NCI-H460 (cell line): ENCODE data around the gene OTOP2. TPM values are rescaled to one million over a fixed set of nuclear protein-coding genes. Genes with fewer than 3 reads are reported as not detected.

Experiments
- DNase-seq: peaks from one replicate; pipeline ENCODE4 v3.0.0-alpha.2; 2016; ENCODE audit warnings: low read depth; ENCODE audit errors: extremely low read depth
- total RNA-seq: library from RNA; depleted of rRNA; stranded (reverse); fragments of >200 nt; shearing (Covaris generic); gene quantifications from 2 replicates; pipeline ENCODE4 v1.2.3, GENCODE V29; 2014

The OTOP2 gene
- total RNA-seq, 1 experiment from 2014 or later = not detected

DNA sequence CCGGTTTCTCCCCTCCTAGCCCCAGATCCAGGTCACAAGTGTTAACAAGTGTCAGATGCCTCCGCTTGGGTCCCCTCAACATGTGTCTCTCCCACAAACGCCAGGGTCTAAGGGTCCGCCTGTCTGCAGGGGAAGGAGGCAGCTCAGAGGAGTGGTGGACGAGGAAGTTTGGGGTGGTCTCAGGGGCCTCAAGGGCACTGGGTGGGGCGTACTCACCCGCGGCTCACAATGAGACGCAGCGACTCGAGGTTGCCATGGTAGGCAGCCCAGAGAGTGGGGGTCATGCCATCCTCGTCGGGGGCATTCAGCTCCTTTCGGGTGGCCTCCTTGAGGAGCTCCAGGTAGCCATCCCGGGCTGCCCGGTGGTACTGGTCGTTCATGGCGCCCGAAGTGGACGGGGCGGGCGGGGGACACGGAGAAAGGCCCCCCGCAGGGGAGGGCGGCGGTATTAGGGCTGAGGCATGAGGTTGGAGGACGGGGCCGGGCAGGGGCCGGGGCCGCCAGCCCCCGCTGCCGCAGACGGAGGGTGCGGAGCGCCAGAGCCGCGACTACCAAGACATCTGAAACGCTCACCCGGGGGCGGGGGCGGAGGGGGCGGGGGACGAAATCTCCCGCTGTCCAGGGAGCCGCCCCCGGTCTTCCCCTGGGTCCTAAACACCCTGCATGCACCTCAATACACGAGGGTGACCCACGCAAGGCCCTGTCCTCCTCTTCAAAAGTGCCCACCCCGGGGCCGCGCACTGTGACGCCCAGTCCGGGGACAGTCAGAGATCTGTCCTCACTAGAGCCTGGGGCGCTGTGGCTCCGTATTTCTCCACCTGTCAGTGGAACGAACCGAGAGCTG, 1.2 kb upstream of the OTOP2 start, which contains the start of gene USH1G:
TSS of gene USH1G (minus strand) at position 562 of the 844 bp plus-strand sequence. CDS start at position 380, 182 bp downstream.
- no peak for DNase-seq

GRCh38 chr17:74923538-74924249, 379 bp upstream of the OTOP2 start:
- DNase-seq = peak; percentile 43

DNA sequence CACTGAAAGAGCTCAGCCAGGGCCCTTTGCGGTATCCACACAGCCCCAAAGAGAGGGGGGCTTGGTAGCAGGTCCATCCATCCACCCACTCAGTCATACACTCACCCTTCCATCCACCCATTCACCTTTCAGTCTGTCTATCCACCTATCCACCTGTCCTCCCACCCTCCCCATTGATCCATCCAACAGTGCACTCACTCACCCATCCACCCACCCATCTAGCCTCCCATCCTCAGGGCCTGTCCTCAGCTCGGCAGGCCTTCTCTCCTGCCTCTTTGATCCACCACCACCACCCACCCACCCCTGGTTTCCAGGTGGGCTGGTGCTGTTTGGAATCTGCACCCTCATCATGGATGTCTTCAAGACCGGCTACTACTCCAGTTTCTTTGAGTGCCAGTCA, 1.2 kb downstream of the OTOP2 start:
- DNase-seq = no peak

DNA sequence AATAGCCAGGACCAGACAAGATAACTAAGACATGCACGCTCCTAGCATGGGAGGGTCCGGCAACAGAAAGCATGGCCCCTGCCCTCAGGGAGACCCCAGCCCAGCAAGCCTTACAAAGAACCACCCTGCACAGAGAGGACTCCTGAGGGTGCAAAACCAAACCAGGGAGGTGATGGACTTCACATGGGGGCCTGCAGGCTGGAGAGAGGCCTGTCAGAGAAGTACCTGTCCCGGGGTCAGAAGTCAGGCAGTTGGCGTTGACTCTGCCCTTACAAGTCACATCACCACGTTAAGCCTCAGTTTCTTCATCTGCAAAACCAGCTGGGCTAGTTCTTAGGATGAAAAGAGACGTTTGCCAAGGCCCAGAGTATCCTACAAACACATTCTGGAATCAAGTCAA, 4.7 kb downstream of the OTOP2 start:
- DNase-seq = no peak

DNA sequence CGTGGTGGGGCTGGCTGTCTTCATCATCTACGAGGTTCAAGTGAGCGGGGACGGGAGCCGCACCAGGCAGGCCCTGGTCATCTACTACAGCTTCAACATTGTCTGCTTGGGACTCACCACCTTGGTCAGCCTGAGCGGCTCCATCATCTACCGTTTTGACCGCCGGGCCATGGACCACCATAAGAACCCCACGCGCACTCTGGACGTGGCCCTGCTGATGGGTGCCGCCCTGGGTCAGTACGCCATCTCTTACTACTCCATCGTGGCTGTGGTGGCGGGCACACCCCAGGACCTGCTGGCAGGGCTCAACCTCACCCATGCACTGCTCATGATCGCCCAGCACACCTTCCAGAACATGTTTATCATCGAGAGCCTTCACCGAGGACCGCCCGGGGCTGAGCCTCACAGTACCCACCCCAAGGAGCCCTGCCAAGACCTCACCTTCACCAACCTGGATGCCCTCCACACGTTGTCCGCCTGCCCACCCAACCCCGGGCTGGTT, 6.5 kb downstream of the OTOP2 start:
- DNase-seq = no peak

DNA sequence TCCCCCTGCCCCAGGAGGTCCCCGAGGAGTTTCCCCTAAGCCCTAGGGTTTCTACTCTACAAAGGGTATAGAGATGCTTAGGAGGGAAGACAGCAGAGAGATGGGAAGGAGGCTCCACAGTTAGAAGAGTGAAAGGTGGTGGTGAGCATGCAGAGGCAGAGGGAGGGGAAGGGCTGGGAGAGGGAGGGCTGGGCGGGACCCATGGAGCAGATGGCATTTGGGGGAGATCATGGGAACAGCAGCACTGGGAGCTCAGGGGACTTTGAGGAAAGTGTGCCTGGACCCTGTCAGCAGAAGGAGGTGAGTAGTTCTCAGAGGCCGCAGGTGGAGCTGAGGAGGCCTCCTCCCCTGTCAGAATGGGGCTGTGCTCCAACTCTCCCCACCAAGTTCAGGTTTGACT, 11.0 kb downstream of the OTOP2 start:
- no peak for DNase-seq

- no peak for DNase-seq
These were observed 11.8 kb downstream of the OTOP2 start, which contains the start of gene OTOP3 for GRCh38 chr17:74935585-74936469. Gene OTOP3, plus strand, starts transcription at chr17:74935898. Its CDS starts 24 bp downstream, at chr17:74935922.

GRCh38 chr17:74936470-74936799, 12.4 kb downstream of the OTOP2 start:
- DNase-seq = no peak

DNA sequence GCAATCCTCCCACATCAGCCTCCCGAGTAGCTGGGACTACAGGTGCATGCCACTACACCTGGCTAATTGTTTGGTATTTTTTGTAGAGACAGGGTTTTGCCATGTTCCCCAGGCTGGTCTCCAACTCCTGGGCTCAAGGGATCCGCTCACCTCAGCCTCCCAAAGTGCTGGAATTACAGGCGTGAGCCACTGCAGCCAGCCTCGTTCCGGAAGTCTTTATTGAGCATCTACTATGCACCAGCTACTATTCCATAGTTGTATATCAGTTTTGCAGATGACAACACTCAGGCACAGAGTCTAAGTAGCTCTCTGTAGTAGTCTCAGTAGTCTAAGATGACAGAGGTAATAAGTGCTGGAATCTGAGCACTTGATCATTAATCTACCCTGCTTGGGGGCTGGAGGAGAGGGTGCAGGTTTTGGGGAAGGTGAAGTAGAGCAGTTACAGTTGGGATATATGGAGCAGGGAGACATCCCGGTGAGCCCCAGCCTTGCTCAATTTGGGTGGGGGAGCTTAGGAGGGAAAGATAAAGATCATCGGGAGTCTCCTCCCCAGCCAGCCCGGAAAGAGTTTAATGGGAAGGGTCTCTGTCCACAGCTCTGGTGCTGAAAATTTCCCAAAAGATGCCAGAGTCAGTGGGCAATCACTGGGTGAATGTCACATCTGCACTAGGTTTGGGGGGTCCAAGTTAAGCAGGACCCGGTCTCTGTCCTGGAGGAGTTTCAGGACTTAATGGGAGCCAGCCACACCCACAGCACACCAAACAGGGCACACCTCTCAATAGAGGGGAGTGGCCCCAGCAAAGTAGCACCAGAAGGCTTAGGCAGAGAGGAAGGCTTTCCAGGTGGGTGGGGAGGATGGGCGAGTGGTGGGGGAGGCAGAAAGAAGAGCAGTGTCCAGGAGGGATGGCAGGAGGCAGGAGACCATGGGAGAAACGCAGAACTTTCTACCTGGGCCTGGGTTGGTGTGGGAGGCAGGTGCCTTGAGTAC, 13.3 kb downstream of the OTOP2 start:
- DNase-seq = no peak

DNA sequence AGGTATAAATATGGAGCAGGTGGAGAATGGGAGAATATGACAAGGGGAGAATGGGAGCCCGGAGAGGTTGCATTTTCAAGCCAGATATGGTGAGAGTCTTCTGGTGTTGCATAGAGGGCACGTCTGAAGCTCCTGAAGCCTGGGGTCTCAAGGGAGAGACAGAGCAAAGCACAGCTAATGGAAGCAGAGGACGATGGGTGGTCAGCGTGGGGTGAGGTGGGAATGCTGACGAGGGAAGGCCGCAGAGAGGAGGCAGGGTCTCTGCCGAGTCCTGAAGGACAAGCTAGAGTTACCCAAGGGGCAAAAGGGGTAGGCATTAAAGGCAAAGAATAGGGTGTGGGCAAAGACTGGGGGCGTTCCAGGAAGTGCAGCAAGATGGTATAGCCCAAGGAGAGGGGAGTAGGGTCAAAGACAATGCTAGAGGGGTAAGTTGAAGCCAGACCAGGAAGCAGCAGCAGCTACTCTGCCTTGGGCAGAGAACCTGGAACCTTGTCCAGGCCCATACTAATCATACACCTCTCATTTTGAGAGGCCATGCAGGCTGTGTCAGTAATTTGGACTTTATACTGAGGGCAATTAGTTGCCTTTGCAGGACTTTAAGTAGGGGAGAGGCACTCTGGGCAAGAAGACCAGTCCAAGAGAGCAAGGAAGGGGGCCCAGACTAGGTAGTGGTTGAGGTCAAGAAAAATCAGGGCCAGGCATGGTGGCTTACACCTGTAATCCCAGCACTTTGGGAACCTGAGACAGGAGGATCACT, 14.3 kb downstream of the OTOP2 start:
- no peak for DNase-seq

- DNase-seq = no peak
These were observed 15.5 kb downstream of the OTOP2 start for GRCh38 chr17:74939534-74939933.

DNA sequence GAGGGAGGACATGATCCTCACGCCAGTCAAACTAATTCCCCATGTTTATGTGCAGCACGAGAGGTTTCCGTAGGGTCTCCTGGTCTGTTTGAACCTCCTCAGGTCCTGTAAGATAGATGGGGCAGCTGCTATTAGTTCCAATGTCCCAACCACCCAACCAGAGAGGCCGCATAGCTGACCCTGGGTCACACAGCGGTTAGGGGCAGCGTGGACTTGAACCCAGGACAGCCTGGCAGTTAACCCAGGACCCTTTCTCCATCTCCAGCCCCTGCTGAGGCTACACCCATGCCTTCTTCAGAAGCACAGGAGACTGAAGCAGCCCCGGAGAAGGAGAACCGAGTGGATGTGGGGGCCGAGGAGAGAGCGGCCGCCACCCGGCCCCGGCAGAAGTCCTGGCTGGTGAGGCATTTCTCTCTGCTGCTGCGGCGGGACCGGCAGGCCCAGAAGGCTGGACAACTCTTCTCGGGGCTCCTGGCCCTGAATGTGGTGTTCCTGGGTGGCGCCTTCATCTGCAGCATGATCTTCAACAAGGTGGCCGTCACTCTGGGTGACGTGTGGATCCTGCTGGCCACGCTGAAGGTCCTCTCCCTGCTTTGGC, 17.2 kb downstream of the OTOP2 start:
- DNase-seq = no peak

- DNase-seq = no peak
These were observed 19.9 kb downstream of the OTOP2 start for GRCh38 chr17:74943808-74944522.

DNA sequence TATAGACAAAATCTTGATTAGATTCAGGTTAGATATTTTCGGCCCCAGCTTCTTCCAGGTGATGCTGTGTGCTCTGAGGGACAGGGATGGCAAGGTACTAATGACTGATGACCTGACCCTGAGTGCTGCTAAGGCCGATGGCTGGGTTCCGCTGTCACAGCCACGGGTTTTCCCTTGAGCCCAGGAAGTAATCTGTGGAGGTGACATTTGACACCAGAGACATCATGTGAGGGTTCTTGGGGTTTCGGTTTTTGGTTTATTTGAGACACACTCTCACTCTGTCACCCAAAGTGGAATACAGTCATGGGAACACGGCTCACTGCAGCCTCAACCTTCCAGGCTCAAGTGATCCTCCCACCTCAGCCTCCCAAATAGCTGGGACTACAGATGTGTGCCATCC, 21.5 kb downstream of the OTOP2 start:
- DNase-seq = no peak

DNA sequence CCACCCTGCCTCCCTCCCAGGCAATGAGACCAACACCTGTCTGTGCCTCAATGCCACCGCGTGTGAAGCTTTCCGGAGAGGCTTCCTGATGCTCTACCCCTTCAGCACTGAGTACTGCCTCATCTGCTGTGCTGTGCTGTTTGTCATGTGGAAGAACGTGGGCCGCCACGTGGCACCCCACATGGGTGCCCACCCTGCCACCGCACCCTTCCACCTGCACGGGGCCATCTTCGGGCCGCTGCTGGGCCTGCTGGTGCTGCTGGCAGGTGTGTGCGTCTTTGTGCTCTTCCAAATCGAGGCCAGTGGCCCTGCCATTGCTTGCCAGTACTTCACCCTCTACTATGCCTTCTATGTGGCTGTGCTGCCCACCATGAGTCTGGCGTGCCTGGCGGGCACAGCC, 22.6 kb downstream of the OTOP2 start:
- DNase-seq = no peak

DNA sequence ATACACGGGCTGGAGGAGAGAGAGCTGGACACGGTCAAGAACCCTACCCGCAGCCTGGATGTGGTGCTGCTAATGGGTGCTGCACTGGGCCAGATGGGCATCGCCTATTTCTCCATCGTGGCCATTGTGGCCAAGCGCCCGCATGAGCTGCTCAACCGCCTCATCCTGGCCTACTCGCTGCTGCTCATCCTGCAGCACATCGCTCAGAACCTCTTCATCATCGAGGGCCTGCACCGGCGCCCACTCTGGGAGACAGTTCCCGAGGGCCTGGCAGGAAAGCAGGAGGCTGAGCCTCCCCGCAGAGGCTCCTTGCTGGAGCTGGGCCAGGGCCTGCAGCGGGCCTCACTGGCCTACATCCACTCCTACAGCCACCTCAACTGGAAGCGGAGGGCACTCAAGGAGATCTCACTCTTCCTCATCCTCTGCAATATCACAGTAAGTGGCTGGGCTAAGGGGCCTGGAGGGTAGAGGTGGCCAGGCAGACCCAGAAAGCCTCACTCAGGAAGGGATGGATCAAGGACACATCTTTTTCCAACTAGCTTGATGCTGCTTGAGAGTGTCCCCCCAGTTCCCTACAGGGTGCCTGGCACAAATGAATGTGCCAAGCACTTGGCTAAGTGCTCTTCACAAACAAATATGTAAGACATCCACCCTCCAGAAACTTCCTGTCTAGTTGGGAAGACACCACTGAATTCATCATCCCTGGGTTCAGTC, 23.1 kb downstream of the OTOP2 start:
- no peak for DNase-seq

GRCh38 chr17:74949455-74950115, 25.5 kb downstream of the OTOP2 start:
- no peak for DNase-seq
